GM11168 (cell line): ENCODE results near the gene ARID3B.
"Not testable (repeated sequence)": the region's sequence is repeated elsewhere in the genome, so short reads cannot be mapped to it uniquely, and the experiment has no call there.

ENCODE experiments used
- in situ Hi-C: fragments of 300-500 bp; cut with MboI; formaldehyde crosslinking; loops from one replicate; pipeline ENCODE4 v1.12.0; 2022; ENCODE audit warnings: low sequenced_read_pairs; ENCODE audit not compliant: unreplicated experiment

The ARID3B gene

GRCh38 chr15:74531144-74531811, 9.7 kb upstream of the ARID3B start:
- in situ Hi-C loops: no loop called here

- in situ Hi-C loops: no loop called here
These were observed 5.5 kb upstream of the ARID3B start for GRCh38 chr15:74535388-74536084.

GRCh38 chr15:74537736-74538135, 3.3 kb upstream of the ARID3B start:
- in situ Hi-C loops: no loop called here

GRCh38 chr15:74539521-74539920, 1.5 kb upstream of the ARID3B start:
- in situ Hi-C loops: not testable (repeated sequence)

- in situ Hi-C loops: no loop called here
These were observed 759 bp upstream of the ARID3B start for GRCh38 chr15:74540161-74540760.

- in situ Hi-C loops: no loop called here
These were observed 610 bp downstream of the ARID3B start for GRCh38 chr15:74541494-74542165.

- in situ Hi-C loops: no loop called here
These were observed 1.4 kb downstream of the ARID3B start for GRCh38 chr15:74542166-74543042.

- in situ Hi-C loops: no loop called here
These were observed 2.0 kb downstream of the ARID3B start for GRCh38 chr15:74543043-74543422.

- in situ Hi-C loops: no loop called here
These were observed 2.6 kb downstream of the ARID3B start for GRCh38 chr15:74543583-74543982.

GRCh38 chr15:74545086-74545485, 4.1 kb downstream of the ARID3B start:
- in situ Hi-C loops: no loop called here

- in situ Hi-C loops: no loop called here
These were observed 5.0 kb downstream of the ARID3B start for GRCh38 chr15:74545776-74546656.

- in situ Hi-C loops: no loop called here
These were observed 6.6 kb downstream of the ARID3B start for GRCh38 chr15:74547616-74548015.

GRCh38 chr15:74548241-74548640, 7.2 kb downstream of the ARID3B start:
- in situ Hi-C loops: no loop called here

GRCh38 chr15:74549816-74550215, 8.8 kb downstream of the ARID3B start:
- in situ Hi-C loops: no loop called here

- in situ Hi-C loops: no loop called here
These were observed 10.7 kb downstream of the ARID3B start for GRCh38 chr15:74551714-74552113.

- in situ Hi-C loops: no loop called here
These were observed 11.9 kb downstream of the ARID3B start for GRCh38 chr15:74552773-74553441.

GRCh38 chr15:74555192-74555591, 14.2 kb downstream of the ARID3B start:
- in situ Hi-C loops: no loop called here

- in situ Hi-C loops: no loop called here
These were observed 17.7 kb downstream of the ARID3B start for GRCh38 chr15:74558706-74559105.

GRCh38 chr15:74563442-74563841, 22.4 kb downstream of the ARID3B start:
- in situ Hi-C loops: no loop called here
